Measurements from ENCODE around the gene ADAM11.

ADAM11 gene

DNA sequence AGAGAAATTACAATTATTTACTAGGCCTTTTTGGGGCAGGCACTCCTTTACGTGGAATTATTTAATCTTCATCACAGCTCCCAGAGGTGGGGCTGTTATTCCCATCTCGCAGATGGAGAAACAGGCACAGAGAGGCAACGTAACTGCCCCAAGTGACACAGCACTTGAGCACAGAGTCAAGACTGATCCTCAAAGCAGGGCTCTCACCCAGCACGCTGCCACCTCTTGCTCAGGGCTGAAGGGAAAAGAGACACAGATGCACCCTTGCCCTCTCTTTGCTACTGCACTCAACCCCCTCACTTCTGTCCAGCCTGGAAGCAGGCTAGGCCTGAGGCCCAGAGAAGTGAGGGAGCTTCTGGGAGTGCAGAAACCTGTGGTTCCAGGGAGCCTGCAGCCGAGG, 4.4 kb downstream of the ADAM11 start:
- no peaks in the 10 kb centered on the region for H3K9me3 ChIP-seq (ENCODE audit: control insufficient read depth, insufficient read depth, low read depth, low read length)
- peaks cover 3% of the 10 kb centered on the region for H3K4me1 ChIP-seq (ENCODE audit: control insufficient read depth, insufficient read depth, low read length)
- CTCF ChIA-PET = interaction anchor here (0.7 to 2.3 kb wide), 5 partner anchors 8 to 279 kb away, joined by 3 to 12 read pairs (median 4); no protein-coding TSS in a partner anchor
- H3K36me3 ChIP-seq (ENCODE audit: control insufficient read depth in 2 of 2, insufficient read depth in 1 of 2, low read length in 2 of 2) = no peaks in the 10 kb centered on the region
- no peak overlapping the region for H3K27ac ChIP-seq (ENCODE audit: extremely low read depth, low read depth, low read length)
- H3K4me3 ChIP-seq (ENCODE audit: low read depth, low read length) = no peak overlapping the region
- no peak for TF ChIP-seq YY1 (tag by site-specific recombination; IDR thresholded peaks at IDR 0.05)
- no peak for TF ChIP-seq KLF9 (tag by site-specific recombination; IDR thresholded peaks at IDR 0.05; ENCODE audit: low read depth)
- no peak for TF ChIP-seq ZNF404 (tag by site-specific recombination; IDR thresholded peaks at IDR 0.05)
- TF ChIP-seq ZBTB17 (tag by site-specific recombination; IDR thresholded peaks at IDR 0.05) = no peak
- no peak for TF ChIP-seq ZNF423 (tag by site-specific recombination; IDR thresholded peaks at IDR 0.05)
- TF ChIP-seq, protein P1, sequence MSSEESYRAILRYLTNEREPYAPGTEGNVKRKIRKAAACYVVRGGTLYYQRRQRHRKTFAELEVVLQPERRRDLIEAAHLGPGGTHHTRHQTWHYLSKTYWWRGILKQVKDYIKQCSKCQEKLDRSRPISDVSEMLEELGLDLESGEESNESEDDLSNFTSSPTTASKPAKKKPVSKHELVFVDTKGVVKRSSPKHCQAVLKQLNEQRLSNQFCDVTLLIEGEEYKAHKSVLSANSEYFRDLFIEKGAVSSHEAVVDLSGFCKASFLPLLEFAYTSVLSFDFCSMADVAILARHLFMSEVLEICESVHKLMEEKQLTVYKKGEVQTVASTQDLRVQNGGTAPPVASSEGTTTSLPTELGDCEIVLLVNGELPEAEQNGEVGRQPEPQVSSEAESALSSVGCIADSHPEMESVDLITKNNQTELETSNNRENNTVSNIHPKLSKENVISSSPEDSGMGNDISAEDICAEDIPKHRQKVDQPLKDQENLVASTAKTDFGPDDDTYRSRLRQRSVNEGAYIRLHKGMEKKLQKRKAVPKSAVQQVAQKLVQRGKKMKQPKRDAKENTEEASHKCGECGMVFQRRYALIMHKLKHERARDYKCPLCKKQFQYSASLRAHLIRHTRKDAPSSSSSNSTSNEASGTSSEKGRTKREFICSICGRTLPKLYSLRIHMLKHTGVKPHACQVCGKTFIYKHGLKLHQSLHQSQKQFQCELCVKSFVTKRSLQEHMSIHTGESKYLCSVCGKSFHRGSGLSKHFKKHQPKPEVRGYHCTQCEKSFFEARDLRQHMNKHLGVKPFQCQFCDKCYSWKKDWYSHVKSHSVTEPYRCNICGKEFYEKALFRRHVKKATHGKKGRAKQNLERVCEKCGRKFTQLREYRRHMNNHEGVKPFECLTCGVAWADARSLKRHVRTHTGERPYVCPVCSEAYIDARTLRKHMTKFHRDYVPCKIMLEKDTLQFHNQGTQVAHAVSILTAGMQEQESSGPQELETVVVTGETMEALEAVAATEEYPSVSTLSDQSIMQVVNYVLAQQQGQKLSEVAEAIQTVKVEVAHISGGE (tag by site-specific recombination; conservative IDR thresholded peaks at IDR 0.05; ENCODE audit: low read depth) = no peak
- no peak for TF ChIP-seq ZNF785 (tag by site-specific recombination; IDR thresholded peaks at IDR 0.05)
- TF ChIP-seq ZNF624 (tag by site-specific recombination; IDR thresholded peaks at IDR 0.05) = no peak
- TF ChIP-seq, protein P2, sequence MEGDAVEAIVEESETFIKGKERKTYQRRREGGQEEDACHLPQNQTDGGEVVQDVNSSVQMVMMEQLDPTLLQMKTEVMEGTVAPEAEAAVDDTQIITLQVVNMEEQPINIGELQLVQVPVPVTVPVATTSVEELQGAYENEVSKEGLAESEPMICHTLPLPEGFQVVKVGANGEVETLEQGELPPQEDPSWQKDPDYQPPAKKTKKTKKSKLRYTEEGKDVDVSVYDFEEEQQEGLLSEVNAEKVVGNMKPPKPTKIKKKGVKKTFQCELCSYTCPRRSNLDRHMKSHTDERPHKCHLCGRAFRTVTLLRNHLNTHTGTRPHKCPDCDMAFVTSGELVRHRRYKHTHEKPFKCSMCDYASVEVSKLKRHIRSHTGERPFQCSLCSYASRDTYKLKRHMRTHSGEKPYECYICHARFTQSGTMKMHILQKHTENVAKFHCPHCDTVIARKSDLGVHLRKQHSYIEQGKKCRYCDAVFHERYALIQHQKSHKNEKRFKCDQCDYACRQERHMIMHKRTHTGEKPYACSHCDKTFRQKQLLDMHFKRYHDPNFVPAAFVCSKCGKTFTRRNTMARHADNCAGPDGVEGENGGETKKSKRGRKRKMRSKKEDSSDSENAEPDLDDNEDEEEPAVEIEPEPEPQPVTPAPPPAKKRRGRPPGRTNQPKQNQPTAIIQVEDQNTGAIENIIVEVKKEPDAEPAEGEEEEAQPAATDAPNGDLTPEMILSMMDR (tag by site-specific recombination; IDR thresholded peaks at IDR 0.05) = no peak
- no peak for TF ChIP-seq ZBTB48 (tag by site-specific recombination; IDR thresholded peaks at IDR 0.05)
- TF ChIP-seq ZNF776 (tag by site-specific recombination; IDR thresholded peaks at IDR 0.05; ENCODE audit: borderline replicate concordance) = no peak
- TF ChIP-seq GLIS2 (tag by site-specific recombination; IDR thresholded peaks at IDR 0.05) = no peak
- no peak for TF ChIP-seq ZNF416 (tag by site-specific recombination; IDR thresholded peaks at IDR 0.05)
- TF ChIP-seq GLI2 (tag by site-specific recombination; IDR thresholded peaks at IDR 0.05; ENCODE audit: borderline replicate concordance, low read depth) = no peak
- POLR2A ChIA-PET = interaction anchor here (0.9 to 1.6 kb wide), 2 partner anchors 12 to 15 kb away, joined by 4 read pairs; no protein-coding TSS in a partner anchor

DNA sequence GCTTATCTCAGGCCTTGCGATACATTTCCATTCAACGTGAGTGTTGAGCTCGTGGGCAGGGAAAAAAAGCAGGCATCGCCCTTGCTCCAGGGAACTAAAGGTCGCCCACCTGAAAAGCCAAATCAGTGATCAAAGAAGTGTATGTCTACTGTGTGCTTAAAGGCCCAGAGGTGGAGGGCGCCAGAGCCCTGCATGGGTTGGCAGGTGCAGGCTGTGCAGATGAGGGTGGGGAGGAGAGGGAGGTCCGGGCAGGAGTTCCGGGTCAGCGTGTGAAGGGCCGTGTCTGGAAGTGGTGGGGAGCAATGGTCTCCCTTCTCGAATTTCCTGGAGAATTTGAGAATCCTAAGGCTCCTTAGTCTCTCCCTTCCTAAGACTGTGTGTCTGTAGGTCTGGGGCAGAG, 7.2 kb downstream of the ADAM11 start:
- peak; percentile 71 for TF ChIP-seq ZBTB20 (tag by site-specific recombination; IDR thresholded peaks at IDR 0.05)
- TF ChIP-seq, protein P3, sequence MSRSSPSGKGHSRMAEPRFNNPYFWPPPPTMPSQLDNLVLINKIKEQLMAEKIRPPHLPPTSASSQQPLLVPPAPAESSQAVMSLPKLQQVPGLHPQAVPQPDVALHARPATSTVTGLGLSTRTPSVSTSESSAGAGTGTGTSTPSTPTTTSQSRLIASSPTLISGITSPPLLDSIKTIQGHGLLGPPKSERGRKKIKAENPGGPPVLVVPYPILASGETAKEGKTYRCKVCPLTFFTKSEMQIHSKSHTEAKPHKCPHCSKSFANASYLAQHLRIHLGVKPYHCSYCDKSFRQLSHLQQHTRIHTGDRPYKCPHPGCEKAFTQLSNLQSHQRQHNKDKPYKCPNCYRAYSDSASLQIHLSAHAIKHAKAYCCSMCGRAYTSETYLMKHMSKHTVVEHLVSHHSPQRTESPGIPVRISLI (tag by site-specific recombination; IDR thresholded peaks at IDR 0.05) = no peak
- TF ChIP-seq ZNF221 (tag by site-specific recombination; IDR thresholded peaks at IDR 0.05; ENCODE audit: borderline replicate concordance) = no peak
- 0 out of 2 replicates have a peak, but pooled peaks have one; percentile 4 for TF ChIP-seq ZFHX2 (tag by site-specific recombination; conservative IDR thresholded peaks at IDR 0.05)
- ChIA-PET POLR2A (interaction anchor here (0.6 kb wide), 1 partner anchor 424 kb away, joined by 6 read pairs; no protein-coding TSS in a partner anchor), CTCF (interaction anchor here (0.9 to 1.3 kb wide), 4 partner anchors 9 to 100 kb away, joined by 3 to 6 read pairs (median 4); no protein-coding TSS in a partner anchor)
- Histone ChIP-seq H3K4me1 (ENCODE audit: control insufficient read depth, insufficient read depth, low read length) (no peaks in the 10 kb centered on the region), H3K4me3 (ENCODE audit: low read depth, low read length) (no peak overlapping the region), H3K9me3 (ENCODE audit: control insufficient read depth, insufficient read depth, low read depth, low read length) (no peaks in the 10 kb centered on the region), H3K27ac (ENCODE audit: extremely low read depth, low read depth, low read length) (no peak overlapping the region), H3K36me3 (ENCODE audit: control insufficient read depth in 2 of 2, insufficient read depth in 1 of 2, low read length in 2 of 2) (no peaks in the 10 kb centered on the region)
